ENCODE measurements around the gene IFIT2. TPM values are rescaled to one million over a fixed set of nuclear protein-coding genes. Genes with fewer than 3 reads are reported as not detected.

The IFIT2 gene
- total and polyA plus RNA-seq, 2 experiments from 2014 or later, result 2.9 to 4.6 TPM

DNA sequence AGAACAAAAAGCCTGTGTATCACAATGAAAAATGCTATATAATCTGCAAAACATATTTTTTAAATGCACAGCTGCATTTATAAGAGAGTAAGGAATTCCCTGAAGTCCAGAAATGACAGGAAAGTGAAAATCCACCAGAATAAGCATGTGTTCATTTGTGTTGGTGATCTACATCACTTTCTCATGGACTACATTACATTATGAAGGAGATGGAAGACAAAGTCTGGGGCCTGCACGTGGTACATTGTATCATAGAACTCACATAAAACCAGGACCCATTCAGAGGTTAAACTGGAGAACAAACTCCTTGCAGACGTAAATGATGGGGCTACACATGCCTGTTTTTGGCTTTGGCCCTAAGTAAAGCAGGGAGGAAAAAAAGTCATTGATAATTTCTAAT, 42.3 kb downstream of the IFIT2 start:
- Histone ChIP-seq H3K79me2 (no peaks in the 10 kb centered on the region), H3K27me3 (no peaks in the 10 kb centered on the region), H3K4me3 (no peak overlapping the region), H3K27ac (no peak overlapping the region), H3K36me3 (replicated peaks; ENCODE audit: insufficient read depth, low read depth) (no peaks in the 10 kb centered on the region), H3K9me2 (replicated peaks; ENCODE audit: insufficient read depth) (no peaks in the 10 kb centered on the region), H3K4me1 (ENCODE audit: insufficient read depth) (peaks cover 28% of the 10 kb centered on the region), H3K4me2 (no peak overlapping the region), H4K20me1 (ENCODE audit: insufficient read depth, poor library complexity, severe bottlenecking) (no peaks in the 10 kb centered on the region), H2AFZ (no peak overlapping the region), H3K9me3 (ENCODE audit: low read depth) (no peaks in the 10 kb centered on the region)
- no peak for DNase-seq (ENCODE audit: low spot score)
- WGBS (ENCODE audit: low lambda C conversion rate, missing lambda C conversion rate), result 75% methylated on average over 2 of the region's 2 CpGs
- TF ChIP-seq EZH2phosphoT487 (IDR thresholded peaks at IDR 0.05; ENCODE audit: low read depth, severe bottlenecking, unreplicated experiment), result no peak
- TF ChIP-seq, protein P1, sequence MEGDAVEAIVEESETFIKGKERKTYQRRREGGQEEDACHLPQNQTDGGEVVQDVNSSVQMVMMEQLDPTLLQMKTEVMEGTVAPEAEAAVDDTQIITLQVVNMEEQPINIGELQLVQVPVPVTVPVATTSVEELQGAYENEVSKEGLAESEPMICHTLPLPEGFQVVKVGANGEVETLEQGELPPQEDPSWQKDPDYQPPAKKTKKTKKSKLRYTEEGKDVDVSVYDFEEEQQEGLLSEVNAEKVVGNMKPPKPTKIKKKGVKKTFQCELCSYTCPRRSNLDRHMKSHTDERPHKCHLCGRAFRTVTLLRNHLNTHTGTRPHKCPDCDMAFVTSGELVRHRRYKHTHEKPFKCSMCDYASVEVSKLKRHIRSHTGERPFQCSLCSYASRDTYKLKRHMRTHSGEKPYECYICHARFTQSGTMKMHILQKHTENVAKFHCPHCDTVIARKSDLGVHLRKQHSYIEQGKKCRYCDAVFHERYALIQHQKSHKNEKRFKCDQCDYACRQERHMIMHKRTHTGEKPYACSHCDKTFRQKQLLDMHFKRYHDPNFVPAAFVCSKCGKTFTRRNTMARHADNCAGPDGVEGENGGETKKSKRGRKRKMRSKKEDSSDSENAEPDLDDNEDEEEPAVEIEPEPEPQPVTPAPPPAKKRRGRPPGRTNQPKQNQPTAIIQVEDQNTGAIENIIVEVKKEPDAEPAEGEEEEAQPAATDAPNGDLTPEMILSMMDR (IDR thresholded peaks at IDR 0.05; ENCODE audit: poor library complexity), result no peak
- no peak for TF ChIP-seq EZH2 (IDR thresholded peaks at IDR 0.05; ENCODE audit: borderline replicate concordance)

DNA sequence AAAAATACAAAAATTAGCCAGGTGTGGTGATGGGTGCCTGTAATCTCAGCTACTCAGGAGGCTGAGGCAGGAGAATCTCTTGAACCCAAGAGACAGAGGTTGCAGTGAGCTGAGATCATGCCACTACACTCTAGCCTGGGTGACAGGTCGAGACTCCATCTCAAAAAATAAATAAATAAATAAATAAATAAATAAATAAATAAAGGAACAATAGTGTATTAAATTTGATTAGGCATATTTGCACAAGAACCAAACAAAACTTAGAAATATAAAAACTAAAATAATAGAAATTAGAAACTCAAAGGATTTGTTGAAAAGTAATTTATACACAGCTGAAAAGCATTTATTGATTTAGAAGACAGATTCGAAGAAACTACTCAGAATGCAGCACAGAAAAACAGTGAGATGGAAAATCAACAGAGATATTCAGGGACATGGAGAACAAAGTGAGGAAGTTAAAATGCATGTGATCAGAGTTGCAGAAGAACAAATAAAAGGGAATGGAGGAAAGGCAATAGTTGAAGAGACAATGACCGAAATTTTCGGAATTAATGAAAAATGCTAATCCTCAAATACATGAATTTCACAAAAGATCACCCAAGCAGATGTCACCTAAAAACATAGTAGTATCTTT, 43.6 kb downstream of the IFIT2 start:
- no peak for DNase-seq (ENCODE audit: low spot score)
- Histone ChIP-seq H3K4me3 (no peak overlapping the region), H3K9me2 (replicated peaks; ENCODE audit: insufficient read depth) (no peaks in the 10 kb centered on the region), H3K27ac (peak overlapping the region; percentile 96), H3K79me2 (no peaks in the 10 kb centered on the region), H3K36me3 (replicated peaks; ENCODE audit: insufficient read depth, low read depth) (no peaks in the 10 kb centered on the region), H3K4me2 (no peak overlapping the region), H4K20me1 (ENCODE audit: insufficient read depth, poor library complexity, severe bottlenecking) (no peaks in the 10 kb centered on the region), H2AFZ (no peak overlapping the region), H3K4me1 (ENCODE audit: insufficient read depth) (peaks cover 38% of the 10 kb centered on the region), H3K9me3 (ENCODE audit: low read depth) (no peaks in the 10 kb centered on the region), H3K27me3 (no peaks in the 10 kb centered on the region)
- 96% methylated on average over 4 of the region's 4 CpGs for WGBS (ENCODE audit: low lambda C conversion rate, missing lambda C conversion rate)
- no peak for TF ChIP-seq EZH2 (IDR thresholded peaks at IDR 0.05; ENCODE audit: borderline replicate concordance)
- no peak for TF ChIP-seq EZH2phosphoT487 (IDR thresholded peaks at IDR 0.05; ENCODE audit: low read depth, severe bottlenecking, unreplicated experiment)
- TF ChIP-seq, protein P1 (IDR thresholded peaks at IDR 0.05; ENCODE audit: poor library complexity), result no peak

DNA sequence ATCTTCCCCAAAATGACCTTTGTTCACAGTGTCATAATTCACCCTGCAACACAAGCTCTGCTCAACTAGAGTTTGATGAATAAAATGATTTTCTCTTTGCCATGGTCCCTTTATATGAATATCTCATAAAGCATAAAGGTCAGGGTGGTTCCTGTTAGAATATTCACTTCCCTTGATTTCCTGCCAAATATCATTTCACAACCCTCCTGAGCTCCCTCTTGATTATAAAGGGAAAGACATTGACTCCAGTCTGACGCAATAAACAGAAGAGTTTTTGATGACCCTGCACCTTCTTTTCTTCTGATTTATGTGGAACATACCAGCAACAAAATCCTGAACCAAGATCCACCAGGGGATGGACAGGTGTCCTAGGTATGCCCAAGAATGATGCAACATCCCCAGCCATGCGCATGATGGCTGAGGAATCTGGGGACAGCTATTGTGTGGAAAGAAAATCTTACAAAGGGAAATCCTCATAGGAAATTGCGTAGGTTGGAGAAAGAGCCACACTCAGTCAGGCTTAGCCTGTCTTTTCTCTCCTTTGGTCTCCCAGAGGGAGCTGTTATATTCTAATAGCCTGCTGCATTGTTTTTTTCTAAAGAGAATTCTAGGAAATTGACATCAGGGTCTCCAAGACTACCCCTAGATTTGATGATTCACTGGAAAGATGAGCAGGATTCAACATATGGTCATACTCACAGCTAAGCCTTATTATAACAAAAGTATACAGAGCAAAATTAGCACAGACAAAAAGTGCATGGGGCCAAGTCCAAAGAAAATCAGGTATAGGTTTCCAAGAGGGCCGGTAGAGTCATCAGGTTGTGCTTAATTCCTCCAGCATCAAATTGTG, 44.8 kb downstream of the IFIT2 start:
- Histone ChIP-seq H3K9me2 (replicated peaks; ENCODE audit: insufficient read depth) (no peaks in the 10 kb centered on the region), H2AFZ (no peak overlapping the region), H3K4me1 (ENCODE audit: insufficient read depth) (peaks cover 50% of the 10 kb centered on the region), H4K20me1 (ENCODE audit: insufficient read depth, poor library complexity, severe bottlenecking) (no peaks in the 10 kb centered on the region), H3K9me3 (ENCODE audit: low read depth) (no peaks in the 10 kb centered on the region), H3K27me3 (no peaks in the 10 kb centered on the region), H3K4me3 (no peak overlapping the region), H3K36me3 (replicated peaks; ENCODE audit: insufficient read depth, low read depth) (no peaks in the 10 kb centered on the region), H3K79me2 (no peaks in the 10 kb centered on the region), H3K4me2 (no peak overlapping the region), H3K27ac (peak overlapping the region; percentile 96)
- no peak for DNase-seq (ENCODE audit: low spot score)
- 89% methylated on average over 4 of the region's 4 CpGs for WGBS (ENCODE audit: low lambda C conversion rate, missing lambda C conversion rate)
- TF ChIP-seq EZH2 (IDR thresholded peaks at IDR 0.05; ENCODE audit: borderline replicate concordance) (no peak), EZH2phosphoT487 (IDR thresholded peaks at IDR 0.05; ENCODE audit: low read depth, severe bottlenecking, unreplicated experiment) (no peak)
- TF ChIP-seq, protein P1 (IDR thresholded peaks at IDR 0.05; ENCODE audit: poor library complexity), result no peak
